GM11168 (cell line): Measurements from ENCODE around the gene HK1.
"Not testable (repeated sequence)": the region's sequence is repeated elsewhere in the genome, so short reads cannot be mapped to it uniquely, and the experiment has no call there.

Source experiments
- in situ Hi-C: fragments of 300-500 bp; cut with MboI; formaldehyde crosslinking; loops from one replicate; pipeline ENCODE4 v1.12.0; 2022; ENCODE audit warnings: low sequenced_read_pairs; ENCODE audit not compliant: unreplicated experiment

HK1 gene

DNA sequence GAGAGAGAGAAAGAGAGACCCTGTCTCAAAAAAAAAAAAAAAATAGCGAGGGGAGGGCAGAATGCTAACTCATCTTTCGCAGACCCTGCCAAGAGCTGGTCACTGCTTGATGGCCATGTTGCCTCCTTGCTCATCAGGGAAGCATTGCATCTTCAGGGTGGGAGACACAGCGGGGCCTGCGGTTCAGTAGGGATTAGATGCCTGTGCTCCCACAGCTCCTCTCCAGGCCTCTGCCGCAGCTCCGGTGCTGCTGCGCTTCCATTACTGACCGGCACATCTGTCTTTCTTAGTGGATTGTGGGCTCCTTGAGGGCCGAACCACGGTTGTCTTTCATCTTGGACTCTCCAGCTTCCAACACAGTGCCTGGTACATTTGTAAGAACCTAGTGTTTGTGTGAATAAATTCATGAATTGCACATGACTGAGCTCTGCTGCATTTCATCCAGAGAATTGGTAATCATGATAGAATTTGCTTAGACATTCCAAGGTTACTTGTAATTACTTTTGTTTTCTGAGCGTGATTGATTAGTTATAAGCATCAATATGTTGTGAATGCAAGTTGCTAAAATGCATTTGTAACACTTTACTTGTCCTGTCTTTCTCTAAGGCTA, 16.8 kb downstream of the HK1 start:
- in situ Hi-C loops: no loop called here

DNA sequence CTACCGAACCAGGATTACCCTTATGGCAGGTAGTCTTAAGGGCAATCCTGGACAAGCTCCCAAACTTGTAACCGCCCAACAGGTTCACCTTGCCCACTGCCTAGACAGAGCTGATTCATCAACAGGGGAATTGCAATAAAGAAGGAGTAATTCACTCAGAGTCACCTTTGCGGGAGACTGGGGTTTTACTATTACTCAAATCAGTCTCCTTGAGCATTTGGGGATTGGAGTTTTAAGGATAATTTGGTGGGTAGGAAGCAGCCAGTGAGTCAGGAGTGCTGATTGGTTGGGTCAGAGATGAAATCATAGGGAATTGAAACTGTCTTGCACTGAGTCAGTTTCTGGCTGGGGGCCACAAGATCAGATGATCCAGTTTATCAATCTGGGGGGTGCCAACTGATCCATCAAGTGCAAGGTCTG, 25.3 kb downstream of the HK1 start:
- in situ Hi-C loops: no loop called here

- in situ Hi-C loops: no loop called here
These were observed 28.1 kb downstream of the HK1 start for GRCh38 chr10:69306421-69306820.

- in situ Hi-C loops: no loop called here
These were observed 29.1 kb downstream of the HK1 start for GRCh38 chr10:69307434-69307833.

GRCh38 chr10:69308304-69308703, 30.0 kb downstream of the HK1 start:
- in situ Hi-C loops: not testable (repeated sequence)

DNA sequence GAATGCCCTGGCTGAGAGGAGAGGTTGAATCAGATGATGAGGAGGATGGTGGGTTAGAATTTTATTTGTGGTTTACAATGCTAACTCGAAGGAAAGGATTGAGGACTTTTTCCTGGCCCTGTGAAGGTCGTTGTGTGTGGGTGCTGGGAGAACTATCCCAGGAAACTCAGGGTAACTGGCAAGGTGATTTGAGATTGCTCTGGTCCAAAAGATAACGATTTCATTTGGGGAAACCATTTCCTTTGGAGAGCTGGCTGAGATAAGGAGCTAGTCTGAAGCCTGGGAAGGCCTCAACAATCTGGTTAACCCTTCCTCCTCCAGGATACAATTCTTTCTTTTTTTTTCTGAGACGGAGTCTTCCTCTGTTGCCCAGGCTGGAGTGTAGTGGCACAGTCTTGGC, 33.0 kb downstream of the HK1 start:
- in situ Hi-C loops: no loop called here

DNA sequence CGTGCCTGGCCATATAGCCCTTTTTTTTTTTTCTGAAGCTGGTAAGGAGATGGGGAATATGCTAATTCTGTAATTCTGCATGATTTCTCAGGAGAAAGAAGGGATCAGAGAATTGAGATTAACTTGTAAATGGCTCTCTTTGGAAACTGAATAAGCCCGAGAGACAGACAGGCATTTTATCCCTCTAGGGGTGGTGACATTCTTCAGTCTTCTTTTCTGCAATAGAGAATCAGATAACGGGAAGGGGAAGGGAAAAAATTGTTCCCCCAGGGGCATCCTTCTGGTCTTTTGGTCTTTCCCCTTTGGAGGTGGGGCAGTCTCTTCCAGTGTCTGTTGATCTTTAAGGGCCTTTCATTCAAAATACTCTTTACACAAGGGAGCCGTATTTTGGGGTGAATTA, 34.2 kb downstream of the HK1 start:
- in situ Hi-C loops: no loop called here

DNA sequence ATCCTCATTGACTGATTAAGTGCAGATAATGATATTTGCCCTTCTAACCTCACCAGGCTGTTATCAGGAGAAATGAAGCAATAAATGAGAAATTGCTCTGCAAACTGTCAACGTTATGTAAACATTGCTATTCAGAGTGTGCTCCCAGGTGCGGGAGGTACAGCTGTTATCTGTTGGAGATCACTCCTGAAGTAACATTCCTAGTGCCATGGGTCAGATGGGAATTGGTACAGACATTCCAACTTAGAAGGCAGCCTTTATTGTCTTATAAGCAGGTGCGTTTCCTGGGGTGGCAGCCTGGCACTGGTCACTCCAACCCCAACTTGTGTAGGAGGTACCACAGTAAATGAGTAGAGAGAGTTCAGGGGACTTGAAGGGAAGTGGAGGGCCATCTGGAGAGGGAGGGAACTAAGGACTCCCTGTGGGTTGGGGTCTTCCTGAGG, 36.8 kb downstream of the HK1 start:
- in situ Hi-C loops: no loop called here

DNA sequence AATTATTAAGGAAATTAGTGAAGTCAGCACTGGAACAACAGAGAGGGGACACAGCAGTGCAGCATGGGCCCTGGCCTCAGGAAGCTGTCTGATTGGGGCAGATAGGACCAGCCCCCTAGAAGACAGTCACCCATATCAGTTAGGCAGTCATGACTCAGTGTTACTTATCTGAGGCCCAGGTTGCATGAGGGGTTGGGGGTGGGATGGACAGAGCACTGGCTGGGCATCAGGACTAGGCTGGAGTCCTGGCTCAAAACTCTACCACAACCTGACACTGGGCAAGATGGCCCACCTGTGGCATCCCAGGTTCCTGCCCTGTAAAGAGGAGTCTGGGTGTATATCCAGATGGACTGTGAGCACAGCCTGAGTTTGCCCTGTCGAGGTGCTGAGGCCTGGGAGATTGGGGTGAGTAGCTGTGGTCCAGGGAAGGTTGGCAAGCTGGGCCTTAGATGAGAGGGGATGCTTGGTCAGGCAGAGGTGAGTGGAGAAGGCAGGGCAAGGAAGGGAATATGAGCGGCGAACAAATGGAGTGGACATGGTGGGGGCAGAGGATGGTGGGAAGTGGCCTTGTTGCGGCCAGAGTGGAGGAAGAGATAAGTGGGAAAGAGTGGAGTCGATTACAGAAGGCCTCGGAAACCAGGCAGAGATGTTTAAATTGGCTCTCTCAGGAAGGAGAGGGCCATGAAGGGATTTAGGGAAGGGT, 37.5 kb downstream of the HK1 start:
- in situ Hi-C loops: no loop called here

DNA sequence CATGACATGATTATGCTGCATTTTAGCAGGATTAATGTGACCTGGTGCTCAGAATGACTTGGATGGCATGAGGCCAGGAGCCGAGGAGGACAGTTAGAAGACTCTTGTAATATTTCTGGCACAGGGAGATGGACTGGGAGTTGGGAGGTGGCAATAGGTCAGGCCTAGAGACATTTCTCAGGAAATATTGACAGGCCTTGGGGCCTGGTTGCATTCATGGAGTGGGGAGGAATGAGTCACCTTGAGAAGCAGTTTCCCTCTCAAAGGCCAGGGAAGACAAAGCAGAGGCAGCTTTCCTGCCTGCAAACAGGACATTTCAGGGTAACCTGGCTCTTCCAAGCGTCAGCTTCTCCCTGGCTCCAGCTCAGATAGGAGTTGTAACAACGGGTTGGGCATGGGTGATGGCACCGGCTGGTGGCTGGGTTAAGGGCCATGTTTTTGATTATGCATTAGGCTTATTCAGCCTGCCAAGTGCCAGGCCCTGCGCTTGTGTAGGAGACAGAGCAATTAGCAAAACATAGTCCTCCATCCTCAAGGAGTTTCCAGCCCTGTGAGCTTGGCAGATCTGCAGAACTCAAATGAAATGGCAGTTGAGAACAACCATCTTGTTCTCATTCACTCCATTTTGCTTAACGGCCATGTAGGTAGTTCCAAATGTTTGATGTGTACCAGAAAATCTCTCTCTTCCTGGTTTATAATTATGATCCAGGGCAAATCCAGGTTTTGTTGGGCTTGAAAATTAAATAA, 38.2 kb downstream of the HK1 start:
- in situ Hi-C loops: no loop called here

GRCh38 chr10:69317175-69317604, 38.9 kb downstream of the HK1 start:
- in situ Hi-C loops: no loop called here

DNA sequence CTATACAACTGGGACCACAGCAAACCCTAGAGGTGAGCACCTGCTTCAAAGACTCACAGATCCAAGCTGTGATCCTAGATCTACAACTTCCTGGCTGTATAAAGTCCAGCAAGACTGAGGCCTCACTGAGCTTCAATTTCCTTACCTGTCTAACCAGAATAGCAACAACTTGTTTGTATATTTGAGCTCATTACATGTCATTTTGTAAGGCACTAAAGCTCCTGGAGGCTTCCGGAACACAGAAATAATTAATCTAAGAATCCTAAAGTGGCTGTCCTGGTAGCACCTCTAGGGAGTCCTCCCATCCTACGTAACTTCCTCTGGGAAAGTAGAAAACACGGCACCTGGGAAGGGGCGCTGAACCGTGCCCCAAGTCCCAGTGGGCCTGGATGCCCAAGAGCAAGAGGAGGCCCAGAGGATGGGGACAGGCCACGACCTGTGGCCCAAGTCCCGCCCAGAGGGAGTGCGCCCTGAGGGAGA, 39.4 kb downstream of the HK1 start:
- in situ Hi-C loops: no loop called here

GRCh38 chr10:69318106-69318866, 40.0 kb downstream of the HK1 start:
- in situ Hi-C loops: no loop called here

GRCh38 chr10:69318867-69319727, 40.8 kb downstream of the HK1 start:
- in situ Hi-C loops: no loop called here

- in situ Hi-C loops: no loop called here
These were observed 41.6 kb downstream of the HK1 start for GRCh38 chr10:69319841-69320316.

GRCh38 chr10:69320521-69320920, 42.2 kb downstream of the HK1 start:
- in situ Hi-C loops: no loop called here

- in situ Hi-C loops: no loop called here
These were observed 42.9 kb downstream of the HK1 start for GRCh38 chr10:69321039-69321715.

DNA sequence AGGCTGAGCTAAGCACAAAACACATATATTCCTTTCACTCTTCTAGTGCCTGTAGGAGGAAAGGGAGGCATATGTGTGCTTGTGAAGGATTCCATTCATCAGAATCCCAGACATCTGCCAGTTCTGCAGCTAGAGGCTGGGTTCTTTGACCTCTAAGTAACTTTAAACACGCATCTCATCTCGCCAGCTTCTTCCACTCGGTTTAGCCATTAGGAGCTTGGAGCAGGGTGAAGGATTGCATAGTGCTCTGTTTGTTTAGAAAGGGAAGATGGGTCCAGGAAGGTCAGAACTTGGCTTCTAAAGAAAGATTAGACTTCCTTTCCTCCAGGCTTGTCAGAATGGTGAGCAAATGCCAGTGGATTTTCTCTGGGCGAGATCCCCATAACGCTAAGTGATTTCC, 43.6 kb downstream of the HK1 start:
- in situ Hi-C loops: no loop called here

DNA sequence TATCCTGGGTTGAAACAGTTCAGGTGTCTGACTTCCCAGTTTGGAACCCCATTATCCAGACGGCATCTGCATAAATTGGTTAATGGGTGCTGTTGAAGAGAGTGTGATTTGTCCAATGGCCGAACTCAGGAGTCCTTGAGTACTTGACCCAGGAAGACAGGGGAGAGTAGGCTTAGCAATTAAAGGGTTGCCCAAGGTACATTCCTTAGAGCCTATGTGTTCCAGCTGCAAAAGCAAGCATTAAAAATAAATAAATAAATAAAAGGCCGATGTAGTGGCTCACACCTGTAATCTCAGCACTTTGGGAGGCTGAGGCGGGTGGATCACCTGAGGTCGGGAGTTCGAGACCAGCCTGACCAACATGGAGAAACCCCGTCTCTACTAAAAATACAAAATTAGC, 44.0 kb downstream of the HK1 start:
- in situ Hi-C loops: not testable (repeated sequence)
